Endothelial cell of hepatic sinusoid (primary cell): ENCODE results near the gene NEXN.
"Not testable (repeated sequence)": the region's sequence is repeated elsewhere in the genome, so short reads cannot be mapped to it uniquely, and the experiment has no call there.

Experiments used
- in situ Hi-C: cut with HindIII; loops from 2 replicates; pipeline ENCODE4 v1.10.0; 2017; ENCODE audit warnings: low sequenced_read_pairs

NEXN gene

DNA sequence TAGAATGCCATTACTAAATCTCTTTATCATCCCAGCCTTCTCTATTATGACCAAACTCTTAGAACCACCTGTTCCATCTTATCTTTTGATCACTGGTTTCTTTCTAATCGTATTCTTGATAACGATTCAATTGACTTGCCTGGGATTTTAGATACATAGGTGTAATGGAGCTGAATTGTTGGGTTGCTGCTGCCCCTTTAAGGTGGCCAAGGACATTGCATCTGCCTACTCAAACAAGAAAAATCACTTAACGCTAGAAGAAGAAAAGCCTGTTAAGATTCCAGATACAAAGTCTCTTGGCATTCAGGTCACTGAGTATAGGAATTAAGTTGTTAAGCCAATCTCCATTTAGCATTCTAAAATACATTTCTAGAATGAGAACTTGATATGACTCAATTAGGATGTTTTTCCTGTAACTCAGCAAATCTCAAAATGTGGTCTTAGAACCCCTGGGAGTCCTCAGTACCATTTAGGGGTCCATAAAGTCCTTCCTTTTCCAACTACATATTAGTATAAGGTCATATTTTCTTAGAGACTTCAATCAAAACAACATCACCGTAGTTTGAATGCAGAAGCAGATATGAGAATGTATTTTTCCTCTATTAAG is 12.4 kb downstream of the NEXN start:
- in situ Hi-C loops, result no loop called here

DNA sequence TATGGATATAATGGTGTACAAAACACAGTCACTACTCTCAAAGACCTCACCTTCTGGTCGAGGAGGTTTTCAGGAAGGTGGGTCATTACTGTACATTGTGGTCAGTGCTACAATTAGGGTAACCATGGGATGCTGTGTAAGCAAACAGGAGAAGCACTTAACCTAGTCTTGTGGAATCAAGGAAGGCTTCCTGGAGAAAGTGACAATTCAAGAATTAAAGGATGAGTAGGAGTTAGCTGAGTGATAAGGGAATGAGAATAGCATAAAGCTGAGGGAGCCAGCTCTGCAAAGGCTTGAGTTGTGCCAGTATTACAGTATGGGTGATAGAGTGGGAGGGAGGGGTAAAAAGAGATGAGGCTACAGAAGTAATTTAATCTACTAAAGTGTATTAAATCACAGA is 17.2 kb downstream of the NEXN start:
- in situ Hi-C loops, result no loop called here

DNA sequence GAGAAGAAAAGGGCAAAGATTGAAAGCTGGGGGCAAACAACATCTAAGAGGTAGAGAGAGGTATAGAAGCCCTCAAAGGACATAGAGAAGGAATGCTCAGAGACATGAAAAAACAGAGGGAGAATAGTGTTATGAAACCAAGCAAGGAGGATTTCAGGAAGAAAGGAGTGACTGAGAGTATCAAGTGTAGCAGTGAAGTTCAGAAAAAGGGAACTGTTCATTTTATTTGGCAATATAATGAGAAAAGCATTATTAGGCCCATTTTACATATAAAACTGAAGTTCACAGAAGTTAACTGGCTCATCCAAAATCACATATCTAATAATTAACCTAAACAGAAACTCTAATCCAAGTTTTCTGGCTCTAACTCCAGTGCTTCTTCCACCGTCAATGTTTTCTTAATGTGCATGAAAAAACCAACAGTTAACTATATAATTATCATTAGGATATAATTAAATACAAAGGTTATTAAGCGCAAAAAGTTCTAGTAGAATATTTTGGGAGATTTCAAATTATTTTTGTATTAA is 17.7 kb downstream of the NEXN start:
- in situ Hi-C loops, result no loop called here

DNA sequence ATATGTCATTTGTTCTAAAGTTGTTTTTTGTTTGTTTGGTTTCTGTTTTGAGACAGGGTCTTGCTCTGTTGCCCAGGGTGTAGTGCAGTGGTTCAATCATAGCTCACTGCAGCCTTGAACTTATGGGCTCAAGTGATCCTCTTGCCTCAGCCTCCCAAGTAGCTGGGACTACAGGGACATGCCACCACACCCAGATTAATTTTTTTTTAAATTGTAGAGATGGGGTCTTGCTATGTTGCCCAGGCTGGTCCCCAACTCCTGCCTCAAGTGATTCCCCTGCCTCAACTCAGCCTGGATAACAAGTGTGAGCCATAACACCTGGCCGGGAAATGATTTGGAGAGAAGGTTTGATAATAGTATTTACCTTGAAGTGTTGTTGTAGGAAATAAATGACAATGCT is 18.2 kb downstream of the NEXN start:
- in situ Hi-C loops, result no loop called here

DNA sequence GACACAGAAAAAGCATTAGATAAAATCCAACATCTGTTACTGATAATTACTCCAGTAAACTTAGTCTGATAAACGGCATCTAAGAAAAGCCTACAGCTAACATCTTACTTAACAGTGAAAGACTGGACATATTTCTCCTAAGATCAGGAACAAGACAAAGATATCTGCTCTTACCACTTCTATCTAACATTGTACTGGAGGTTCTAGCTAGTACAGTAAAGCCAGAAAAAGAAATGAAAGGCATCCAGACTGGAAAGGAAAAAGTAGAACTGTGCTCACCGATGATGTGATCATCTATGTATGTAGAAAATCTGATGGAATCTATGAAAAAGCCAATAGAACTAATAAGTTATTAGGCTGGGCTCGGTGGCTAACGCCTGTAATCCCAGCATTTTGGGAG is 21.7 kb downstream of the NEXN start:
- in situ Hi-C loops, result no loop called here

DNA sequence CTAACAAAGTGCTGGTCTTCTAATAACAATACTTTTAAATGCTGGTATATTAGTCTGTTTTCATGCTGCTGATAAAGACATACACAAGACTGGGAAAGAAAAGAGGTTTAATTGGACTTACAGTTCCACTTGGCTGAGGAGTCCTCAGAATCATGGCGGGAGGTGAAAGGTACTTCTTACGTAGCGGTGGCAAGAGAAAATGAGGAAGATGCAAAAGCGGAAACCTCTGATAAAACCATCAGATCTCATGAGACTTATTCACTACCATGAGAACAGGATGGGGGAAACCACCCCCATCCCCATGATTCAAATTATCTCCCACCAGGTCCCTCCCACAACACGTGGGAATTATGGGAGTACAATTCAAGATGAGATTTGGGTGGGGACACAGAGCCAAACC is 30.5 kb downstream of the NEXN start:
- in situ Hi-C loops, result not testable (repeated sequence)

DNA sequence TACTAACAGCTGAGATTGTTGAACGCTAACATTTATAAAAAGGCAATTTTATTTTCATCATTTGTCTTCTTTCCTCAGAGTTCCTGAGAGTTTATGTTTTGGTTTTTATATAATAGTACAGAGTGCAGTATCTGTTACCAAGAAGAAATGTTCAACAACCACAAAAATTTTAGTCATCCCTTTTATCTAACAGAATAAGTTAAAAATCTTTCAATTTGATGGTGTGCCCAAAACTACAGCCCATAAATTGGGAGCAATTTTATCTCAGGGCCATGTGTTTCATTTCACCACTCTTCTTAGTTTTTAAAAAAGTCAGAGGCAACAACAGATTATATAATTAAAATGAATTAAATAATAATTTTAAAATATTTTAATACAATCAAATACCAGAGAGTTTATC is 37.1 kb downstream of the NEXN start:
- in situ Hi-C loops, result no loop called here

DNA sequence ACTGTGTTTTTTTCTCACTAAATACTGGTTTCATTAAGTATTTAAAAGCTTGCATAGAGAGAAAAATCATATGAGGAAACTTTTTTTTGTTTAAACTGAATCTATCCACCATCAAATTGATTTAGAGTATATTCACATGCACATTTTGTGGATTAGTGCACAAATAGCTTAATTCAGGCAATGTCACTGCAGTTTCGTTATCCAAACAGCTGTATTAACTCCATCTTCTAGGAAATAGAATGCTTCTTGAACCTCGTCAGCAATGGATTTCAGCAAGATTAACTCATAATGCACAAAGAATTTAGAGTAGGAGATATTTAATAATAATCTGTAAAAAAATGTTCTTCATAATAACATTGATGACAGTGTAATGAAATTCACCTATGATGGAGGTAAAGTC is 37.5 kb downstream of the NEXN start:
- in situ Hi-C loops, result no loop called here

DNA sequence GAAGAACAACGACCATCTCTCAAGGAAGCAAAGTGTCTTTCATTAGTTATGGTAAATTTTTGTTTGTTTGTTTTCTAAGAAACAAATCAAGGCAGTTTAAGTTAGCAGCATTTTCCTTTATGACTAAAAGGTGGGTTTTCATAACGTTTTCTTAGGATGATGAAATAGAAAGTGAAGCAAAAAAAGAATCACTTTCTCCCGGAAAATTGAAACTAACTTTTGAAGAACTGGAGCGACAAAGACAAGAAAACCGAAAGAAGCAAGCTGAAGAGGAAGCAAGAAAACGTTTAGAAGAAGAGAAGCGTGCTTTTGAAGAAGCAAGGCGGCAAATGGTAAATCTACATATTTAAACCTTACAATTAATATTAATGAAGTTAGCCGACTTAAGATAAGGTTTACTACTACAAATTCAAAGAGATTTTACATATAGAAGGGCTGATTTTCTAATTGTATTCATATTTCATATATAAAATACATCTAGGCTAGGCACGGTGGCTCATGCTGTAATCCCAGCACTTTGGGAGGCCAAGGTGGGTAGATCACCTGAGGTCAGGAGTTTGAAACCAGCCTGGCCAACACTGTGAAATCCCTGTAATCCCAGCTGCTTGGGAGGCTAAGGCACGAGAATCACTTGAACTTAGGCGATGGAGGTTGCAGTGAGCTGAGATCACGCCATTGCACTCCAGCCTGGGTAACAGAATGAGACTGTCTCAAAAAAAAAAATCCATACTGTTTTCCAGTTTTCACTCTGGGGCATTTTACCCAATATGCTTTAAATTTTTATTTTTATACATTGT is 38.3 kb downstream of the NEXN start:
- in situ Hi-C loops, result no loop called here

DNA sequence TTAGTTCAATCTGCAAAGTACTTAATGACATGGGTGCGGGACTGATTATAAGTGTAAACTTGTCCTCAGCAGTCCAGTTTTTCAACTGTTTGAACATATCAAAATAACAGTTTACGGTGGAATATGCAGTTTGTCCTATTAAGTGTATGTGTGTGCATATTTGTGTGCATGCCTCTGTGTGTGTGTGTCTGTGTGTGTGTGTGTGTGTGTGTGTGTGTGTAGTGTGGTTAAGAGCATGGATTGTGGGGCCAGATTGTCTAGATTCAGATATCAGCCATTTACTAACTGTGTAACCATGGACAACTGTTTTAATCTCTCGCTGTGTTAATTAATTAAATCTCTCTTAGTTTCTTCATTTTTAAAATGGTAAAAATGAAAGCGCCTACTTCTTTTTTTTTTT is 39.0 kb downstream of the NEXN start:
- in situ Hi-C loops, result no loop called here

DNA sequence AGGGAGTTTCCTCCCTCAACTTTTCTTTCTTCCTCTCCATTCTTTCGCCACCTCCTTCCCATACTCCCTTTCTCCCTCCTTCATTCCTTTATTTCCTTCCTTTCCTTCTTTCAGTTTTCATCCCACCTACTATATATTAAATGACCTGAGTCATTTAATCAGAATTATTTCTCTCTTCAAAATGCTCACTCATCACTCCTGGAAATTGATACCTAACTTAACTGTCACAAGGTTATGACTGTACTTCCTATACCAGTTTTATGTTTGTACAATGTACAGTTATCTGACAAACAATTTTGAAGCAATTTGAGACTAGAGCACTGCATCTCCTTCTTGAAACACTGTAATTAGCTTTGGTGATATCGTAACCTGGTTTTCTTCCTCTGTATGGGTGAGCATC is 41.4 kb downstream of the NEXN start:
- in situ Hi-C loops, result no loop called here

DNA sequence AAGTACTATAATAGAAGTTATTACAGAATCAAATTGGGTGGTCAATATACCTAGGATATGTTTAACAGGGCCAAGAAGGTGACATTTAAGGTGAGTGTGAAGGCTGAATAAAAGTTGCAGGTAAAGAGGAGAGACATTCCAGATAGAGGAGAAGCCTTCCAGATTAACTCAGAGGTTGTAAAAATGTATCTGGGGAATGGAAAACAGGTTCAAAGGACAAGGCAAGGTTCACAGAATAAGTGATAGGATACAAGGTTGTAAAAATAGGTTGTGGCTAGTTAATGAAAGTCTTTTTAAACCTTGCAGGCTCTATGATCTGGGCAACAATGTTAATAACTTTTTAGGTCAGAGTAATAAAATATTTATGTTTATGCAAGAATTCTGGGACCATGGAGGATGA is 50.2 kb downstream of the NEXN start:
- in situ Hi-C loops, result no loop called here

DNA sequence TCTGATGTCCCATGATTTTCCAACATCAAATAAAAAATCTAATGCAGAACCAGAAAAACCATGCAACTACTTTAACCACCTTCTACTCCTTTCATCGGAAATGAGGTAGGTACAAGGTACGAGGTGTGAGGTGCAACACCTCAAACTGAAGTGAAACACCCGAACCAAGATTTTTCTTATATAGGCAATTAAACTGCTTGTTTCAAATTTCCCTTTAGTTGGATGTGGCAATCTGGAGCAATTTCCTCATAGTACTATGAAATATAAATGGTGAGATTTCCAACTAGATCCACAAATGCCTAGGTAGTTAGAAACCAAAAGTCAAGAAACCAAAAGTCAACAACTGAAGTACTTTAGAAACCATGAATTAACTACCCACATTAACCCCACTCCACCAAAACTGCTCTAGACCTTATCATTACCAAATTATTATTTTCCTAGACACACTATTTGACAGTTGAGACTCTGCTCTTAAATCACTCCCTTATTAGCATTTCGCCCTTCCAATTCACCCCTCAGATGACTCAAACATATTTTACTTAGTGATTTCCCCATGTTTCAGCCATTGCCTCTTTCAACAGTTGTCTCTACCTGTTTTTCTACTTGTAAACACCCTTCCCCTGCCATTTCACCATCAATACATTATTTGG is 52.6 kb downstream of the NEXN start:
- in situ Hi-C loops, result no loop called here

DNA sequence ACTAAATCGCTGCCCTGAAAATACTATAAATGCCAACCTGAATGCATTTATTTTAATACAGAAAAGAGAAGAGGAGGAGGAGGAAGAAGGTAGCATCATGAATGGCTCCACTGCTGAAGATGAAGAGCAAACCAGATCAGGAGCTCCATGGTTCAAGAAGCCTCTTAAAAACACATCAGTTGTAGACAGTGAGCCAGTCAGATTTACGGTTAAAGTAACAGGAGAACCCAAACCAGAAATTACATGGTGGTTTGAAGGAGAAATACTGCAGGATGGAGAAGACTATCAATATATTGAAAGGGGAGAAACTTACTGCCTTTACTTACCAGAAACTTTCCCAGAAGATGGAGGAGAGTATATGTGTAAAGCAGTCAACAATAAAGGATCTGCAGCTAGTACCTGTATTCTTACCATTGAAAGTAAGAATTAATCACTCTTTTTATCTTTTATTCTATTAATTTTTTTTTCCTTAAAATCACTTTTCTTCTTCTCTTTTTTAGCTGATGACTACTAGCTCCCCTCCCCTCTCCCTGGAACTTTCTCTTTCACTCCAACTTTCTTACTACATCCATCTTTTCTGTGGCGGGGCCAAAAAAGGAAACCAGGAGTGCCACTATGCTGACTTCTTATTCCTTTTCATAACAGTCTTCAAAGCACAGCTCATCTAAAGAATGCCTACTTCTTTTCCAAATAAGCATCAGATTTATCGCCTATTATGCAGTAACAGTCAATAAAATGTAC is 54.1 kb downstream of the NEXN start:
- in situ Hi-C loops, result no loop called here

DNA sequence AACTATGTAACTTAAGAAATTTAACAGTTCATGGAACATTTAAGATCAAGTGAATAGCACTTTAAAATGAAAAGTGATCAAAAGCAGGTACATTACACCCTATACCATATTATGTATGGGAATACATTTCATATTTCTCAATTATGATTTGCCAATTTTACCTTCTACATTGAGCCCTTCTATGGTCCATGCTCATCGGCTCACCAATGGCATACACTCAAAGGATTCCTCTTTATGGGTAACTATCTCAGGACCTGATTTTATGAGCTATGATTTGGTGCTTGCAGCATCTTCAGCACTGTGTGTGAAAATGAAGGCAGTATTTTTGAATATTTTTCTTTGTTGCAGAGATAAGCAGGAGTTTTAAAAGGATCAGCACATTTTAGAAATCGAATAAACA is 56.9 kb downstream of the NEXN start:
- in situ Hi-C loops, result no loop called here

DNA sequence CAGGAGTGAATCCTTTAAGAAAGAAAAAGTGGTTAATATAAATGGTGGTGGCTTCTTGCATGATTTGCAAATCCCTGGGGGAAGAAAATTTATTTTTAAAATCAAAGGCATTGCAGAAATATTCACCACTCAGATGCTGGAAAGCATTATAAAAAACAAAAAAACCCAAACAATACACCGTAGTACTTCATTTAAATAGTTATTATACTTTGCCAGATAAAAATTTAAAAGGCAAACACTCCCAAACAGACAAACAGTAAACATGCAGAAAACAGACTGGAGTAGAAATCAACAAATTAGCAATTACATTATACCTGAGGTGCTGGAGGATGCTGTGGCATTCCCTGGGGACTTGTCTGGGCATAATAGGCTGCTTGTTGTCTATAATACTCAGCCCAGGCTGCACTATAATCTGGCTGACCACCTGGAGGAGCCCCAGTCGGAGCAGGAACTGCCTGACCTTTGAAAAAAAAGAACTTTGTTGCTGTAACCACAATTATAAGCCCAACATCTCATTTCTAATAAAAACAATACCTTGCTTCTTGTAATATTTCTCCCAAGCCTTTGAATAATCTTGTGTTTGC is 60.5 kb downstream of the NEXN start:
- in situ Hi-C loops, result no loop called here

DNA sequence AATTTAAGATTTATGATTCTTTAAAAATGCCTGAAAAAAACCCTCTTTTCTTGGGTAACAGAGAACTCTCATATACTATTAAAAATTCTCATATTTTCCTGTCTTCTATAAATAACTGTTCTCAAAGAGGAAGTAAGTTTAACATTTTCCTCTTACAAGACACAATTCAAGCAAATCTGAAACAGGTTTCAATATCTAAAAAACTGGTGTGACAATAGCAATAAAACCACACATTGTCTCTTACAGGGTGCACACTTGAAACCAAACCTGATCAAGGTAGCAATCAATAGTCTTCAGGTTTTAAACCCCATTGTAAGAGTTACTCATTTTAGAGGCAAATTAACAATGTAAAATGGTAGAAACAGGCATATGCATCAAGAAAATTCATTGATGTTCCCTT is 62.4 kb downstream of the NEXN start:
- in situ Hi-C loops, result no loop called here

DNA sequence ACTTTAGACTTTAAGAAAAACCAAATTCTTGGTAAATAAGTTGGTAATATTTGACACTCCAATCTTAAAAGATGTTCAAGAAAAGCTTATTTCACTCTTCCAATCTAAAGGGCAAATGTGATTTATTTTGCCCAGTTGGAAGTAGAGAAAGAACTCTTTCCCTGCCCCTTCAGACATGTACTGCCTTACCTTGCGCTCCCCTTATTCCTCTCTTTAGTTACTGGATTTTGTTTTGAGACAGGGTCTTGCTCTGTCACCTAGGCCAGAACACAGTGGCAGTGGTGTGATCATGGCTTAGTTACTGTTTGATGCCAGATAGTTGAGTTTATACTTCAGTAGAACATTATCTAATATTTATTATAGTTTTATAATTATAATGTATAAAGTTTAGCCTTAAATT is 62.9 kb downstream of the NEXN start:
- in situ Hi-C loops, result no loop called here

DNA sequence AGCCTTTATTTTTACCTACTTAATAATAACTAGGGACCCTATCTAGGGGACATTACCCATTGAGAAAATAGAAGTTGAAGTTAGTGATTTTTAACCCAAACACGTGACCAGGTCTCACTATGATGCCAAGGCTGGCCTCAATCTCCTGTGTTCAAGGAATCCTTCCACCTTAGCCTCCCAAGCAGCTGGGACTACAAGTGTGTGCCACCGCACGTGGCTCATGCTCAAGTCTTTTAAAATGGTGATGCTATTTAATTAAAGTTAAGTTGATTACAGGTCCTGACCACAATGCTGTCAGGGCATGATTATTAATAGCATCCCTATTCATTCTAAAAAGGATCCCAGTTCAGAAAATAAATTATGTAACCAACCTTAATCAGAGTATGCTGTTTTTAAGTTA is 65.5 kb downstream of the NEXN start:
- in situ Hi-C loops, result no loop called here

DNA sequence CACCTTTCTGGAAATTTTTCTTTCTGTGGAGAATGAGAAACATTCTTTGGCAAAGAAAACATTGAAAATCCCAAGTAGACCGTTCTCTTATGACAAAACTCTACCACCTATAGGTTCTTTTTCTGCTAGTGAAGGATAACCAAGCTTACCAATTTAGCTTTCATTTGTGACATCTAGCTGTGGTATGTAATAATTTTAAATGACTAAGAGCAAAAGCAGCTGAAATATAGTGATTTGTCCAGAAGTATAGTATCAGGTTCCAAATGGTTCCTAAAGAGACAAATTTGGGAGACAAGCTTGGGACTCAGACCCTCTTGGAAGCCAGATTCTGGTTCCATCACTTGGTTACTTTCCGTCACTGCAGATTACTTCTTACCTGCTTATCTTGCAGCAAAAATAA is 66.1 kb downstream of the NEXN start:
- in situ Hi-C loops, result no loop called here

DNA sequence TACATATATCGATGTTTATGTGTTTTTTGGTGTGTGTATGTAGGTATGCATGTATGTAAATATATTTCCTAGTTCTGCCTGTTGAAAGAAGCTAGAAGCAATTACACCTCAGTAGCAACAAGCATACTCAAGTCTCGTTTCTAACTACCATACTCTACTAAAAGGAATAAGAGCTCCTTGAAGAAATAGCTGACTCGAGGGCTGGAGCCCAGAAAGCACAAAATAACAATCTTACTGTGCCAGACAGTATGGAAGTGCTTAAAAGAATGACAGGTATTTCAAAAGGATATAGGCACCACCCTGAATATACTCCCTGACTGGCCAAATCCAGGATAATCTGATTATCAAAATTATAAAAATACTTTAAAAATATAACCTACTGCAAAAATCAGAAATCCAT is 67.3 kb downstream of the NEXN start:
- in situ Hi-C loops, result no loop called here
